Thyroid gland (tissue), 4 donors: ENCODE results near the gene RHNO1. TPM values are rescaled to one million over a fixed set of nuclear protein-coding genes. Genes with fewer than 3 reads are reported as not detected.

Experiments
- DNase-seq, 2 donors: peaks; one replicate each; pipeline ENCODE4 v3.0.0-alpha.2; 2019
- H3K27ac ChIP-seq, 3 donors: fragments of 200-600 bp; sonication (generic); 1 replicate in 2 of 3; 2 replicates in 1 of 3; pipeline ENCODE4 v1.5.1; 2016 to 2019; ENCODE audit warnings: mild to moderate bottlenecking in 1 of 3, moderate library complexity in 1 of 3
- H3K27me3 ChIP-seq: fragments of 200-600 bp; sonication (generic); one replicate; pipeline ENCODE4 v1.5.1; 2019
- H3K36me3 ChIP-seq, 2 donors: fragments of 200-600 bp; sonication (generic); one replicate each; pipeline ENCODE4 v1.5.1; 2016 to 2019
- H3K4me1 ChIP-seq, 2 donors: fragments of 200-600 bp; sonication (generic); one replicate each; pipeline ENCODE4 v1.5.1; 2017 to 2019
- H3K4me3 ChIP-seq, 3 donors: fragments of 200-600 bp; sonication (generic); replicated peaks in 1 of 3; 1 replicate in 2 of 3; 2 replicates in 1 of 3; pipeline ENCODE4 v1.5.1; 2016; ENCODE audit warnings: mild to moderate bottlenecking in 1 of 3
- H3K9me3 ChIP-seq: fragments of 200-600 bp; sonication (generic); one replicate; pipeline ENCODE4 v1.5.1; 2017
- CTCF ChIP-seq, 6 experiments: fragments of 200-600 bp in 3 of 6; fragments of 450-650 bp in 3 of 6; sonication (generic) in 3 of 6; IDR thresholded peaks; one replicate each; pipeline ENCODE4 v1.5.1; 2016 to 2019; ENCODE audit warnings: antibody characterized with exemption in 6 of 6, mild to moderate bottlenecking in 2 of 6, inconsistent platforms in 1 of 6, moderate library complexity in 1 of 6
- POLR2A ChIP-seq, 2 donors: fragments of 450-650 bp; IDR thresholded peaks; one replicate each; pipeline ENCODE4 v1.6.1; 2017; ENCODE audit warnings: antibody characterized with exemption in 2 of 2, mild to moderate bottlenecking in 2 of 2, moderate library complexity in 1 of 2
- WGBS, 2 donors: methylation state at CpG; one replicate each; pipeline ENCODE4 v1.1.5; 2017; 5-methylcytosine and 5-hydroxymethylcytosine counted together
- intact Hi-C: fragments of 100-400 bp; cut with DNase I; formaldehyde crosslinking; loops from one replicate; pipeline ENCODE4 v1.15.1; 2023
- total RNA-seq, 4 donors: library from RNA; depleted of rRNA; stranded (reverse); fragments of >200 nt; gene quantifications; one replicate each; pipeline ENCODE4 v1.2.3, GENCODE V29; 2016

RHNO1 gene
- total RNA-seq, 4 donors from 2014 or later = 14.3 to 22.2 (median 17.5) TPM

- 36 to 39% methylated on average over 9 of the region's 9 CpGs for WGBS, 2 donors
- no peaks in the 10 kb centered on the region for H3K9me3 ChIP-seq
- no peaks in the 10 kb centered on the region for H3K27me3 ChIP-seq
- peak overlapping the region in 1 of 3 donors; percentile 23 for H3K27ac ChIP-seq
- peaks cover 6 to 12% of the 10 kb centered on the region in 2 donors for H3K4me1 ChIP-seq
- H3K4me3 ChIP-seq = no peak overlapping the region
- peak; percentile 69 to 76 for DNase-seq
- TF ChIP-seq POLR2A (IDR thresholded peaks at IDR 0.05) (no peak), CTCF (IDR thresholded peaks at IDR 0.05) (no peak)
- H3K36me3 ChIP-seq = no peaks in the 10 kb centered on the region
- intact Hi-C loops = no loop called here
Measured at GRCh38 chr12:2841056-2841650, 35.9 kb upstream of the RHNO1 start.

- H3K27me3 ChIP-seq = no peaks in the 10 kb centered on the region
- H3K36me3 ChIP-seq = no peaks in the 10 kb centered on the region
- intact Hi-C loops = no loop called here
- H3K9me3 ChIP-seq = no peaks in the 10 kb centered on the region
- no peak for TF ChIP-seq CTCF (IDR thresholded peaks at IDR 0.05)
- TF ChIP-seq POLR2A (IDR thresholded peaks at IDR 0.05) = no peak
- H3K4me3 ChIP-seq = no peak overlapping the region
- 72 to 83% methylated on average over 5 of the region's 5 CpGs for WGBS, 2 donors
- no peak for DNase-seq
- H3K4me1 ChIP-seq = peaks cover 6 to 14% of the 10 kb centered on the region in 2 donors
- no peak overlapping the region for H3K27ac ChIP-seq
Measured at GRCh38 chr12:2842948-2843347, 34.1 kb upstream of the RHNO1 start.

- no peak for DNase-seq
- Histone ChIP-seq H3K27ac (no peak overlapping the region), H3K4me3 (no peak overlapping the region), H3K36me3 (no peaks in the 10 kb centered on the region), H3K27me3 (no peaks in the 10 kb centered on the region), H3K4me1 (peaks cover 13 to 31% of the 10 kb centered on the region in 2 donors), H3K9me3 (no peaks in the 10 kb centered on the region)
- intact Hi-C loops = no loop called here
- 87 to 88% methylated on average over 9 of the region's 9 CpGs for WGBS, 2 donors
- TF ChIP-seq CTCF (IDR thresholded peaks at IDR 0.05) = no peak
- no peak for TF ChIP-seq POLR2A (IDR thresholded peaks at IDR 0.05)
Measured at GRCh38 chr12:2844786-2845185, 32.2 kb upstream of the RHNO1 start.

GRCh38 chr12:2845280-2845679 is 31.7 kb upstream of the RHNO1 start:
- H3K27ac ChIP-seq = no peak overlapping the region
- 64 to 73% methylated on average over 6 of the region's 6 CpGs for WGBS, 2 donors
- no peaks in the 10 kb centered on the region for H3K36me3 ChIP-seq
- TF ChIP-seq POLR2A (IDR thresholded peaks at IDR 0.05) (no peak), CTCF (IDR thresholded peaks at IDR 0.05) (no peak)
- no peak for DNase-seq
- H3K9me3 ChIP-seq = no peaks in the 10 kb centered on the region
- no peak overlapping the region for H3K4me3 ChIP-seq
- intact Hi-C loops = no loop called here
- H3K27me3 ChIP-seq = no peaks in the 10 kb centered on the region
- H3K4me1 ChIP-seq = peaks cover 18 to 36% of the 10 kb centered on the region in 2 donors

GRCh38 chr12:2851931-2852330 is 25.1 kb upstream of the RHNO1 start:
- H3K9me3 ChIP-seq = no peaks in the 10 kb centered on the region
- H3K4me1 ChIP-seq = peaks cover 12 to 30% of the 10 kb centered on the region in 2 donors
- DNase-seq = no peak
- H3K27me3 ChIP-seq = no peaks in the 10 kb centered on the region
- TF ChIP-seq CTCF (IDR thresholded peaks at IDR 0.05) (no peak), POLR2A (IDR thresholded peaks at IDR 0.05) (no peak)
- no peak overlapping the region for H3K4me3 ChIP-seq
- WGBS, 2 donors = 91 to 95% methylated on average over 3 of the region's 3 CpGs
- no peaks in the 10 kb centered on the region for H3K36me3 ChIP-seq
- H3K27ac ChIP-seq = no peak overlapping the region
- intact Hi-C loops = no loop called here
